SK-N-SH (cell line): ENCODE results near the gene ATXN10. TPM values are rescaled to one million over a fixed set of nuclear protein-coding genes. Genes with fewer than 3 reads are reported as not detected.

ENCODE experiments used
- CTCF ChIA-PET: fragments of 300-600, 350-600 bp; formaldehyde crosslinking; extraction: SDS; loops from one replicate; lab custom pipeline; 2021; lab: Yijun Ruan, JAX
- POLR2A ChIA-PET: fragments of 350-600 bp; sonication (Branson Sonifier 250); formaldehyde crosslinking; extraction: SDS; loops from one replicate; lab custom pipeline; 2020; ENCODE audit warnings: antibody characterized with exemption, inconsistent platforms; lab: Yijun Ruan, JAX
- DNase-seq: peaks from one replicate; pipeline ENCODE4 v3.0.0; 2012
- H2AFZ ChIP-seq: fragments of 200-600 bp; sonication (generic); 2 replicates; pipeline ENCODE4 v1.8.1; 2016; ENCODE audit warnings: antibody characterized with exemption, mild to moderate bottlenecking, low read depth
- H3F3A ChIP-seq: fragments of 200-600 bp; sonication (generic); replicated peaks from 2 replicates; pipeline ENCODE3; 2016; ENCODE audit warnings: antibody characterized with exemption, mild to moderate bottlenecking; ENCODE audit not compliant: insufficient read depth
- H3K27ac ChIP-seq, 2 experiments: fragments of 200-500 bp in 1 of 2; fragments of 200-600 bp in 1 of 2; sonication (Bioruptor generic) in 1 of 2; sonication (generic), shearing (Covaris generic) in 1 of 2; 2 replicates each; pipeline versions ENCODE4 v1.5.1 to v1.6.1; 2014 to 2016; ENCODE audit warnings: low read depth in 2 of 2, inconsistent platforms in 1 of 2, low read length in 1 of 2, mild to moderate bottlenecking in 1 of 2, mixed read lengths in 1 of 2
- H3K27me3 ChIP-seq: fragments of 200-600 bp; sonication (generic), shearing (Covaris generic); 2 replicates; pipeline ENCODE4 v1.6.1; 2016; ENCODE audit warnings: mixed run types; ENCODE audit not compliant: insufficient read depth
- H3K36me3 ChIP-seq, 2 experiments: fragments of 200-500 bp in 1 of 2; fragments of 200-600 bp in 1 of 2; sonication (Bioruptor generic) in 1 of 2; sonication (generic) in 1 of 2; replicated peaks in 1 of 2; 2 replicates each; pipeline versions ENCODE3 to v1.5.1; 2014 to 2016; ENCODE audit warnings: low read length in 1 of 2, mild to moderate bottlenecking in 1 of 2; ENCODE audit not compliant: insufficient read depth in 2 of 2, control insufficient read depth in 1 of 2
- H3K4me1 ChIP-seq, 2 experiments: fragments of 200-500 bp in 1 of 2; fragments of 200-600 bp in 1 of 2; sonication (Bioruptor generic) in 1 of 2; sonication (generic), shearing (Covaris generic) in 1 of 2; 2 replicates each; pipeline versions ENCODE4 v1.5.1 to v1.6.1; 2014 to 2016; ENCODE audit warnings: low read depth in 1 of 2, low read length in 1 of 2, mixed run types in 1 of 2; ENCODE audit not compliant: insufficient read depth in 2 of 2, control insufficient read depth in 1 of 2
- H3K4me2 ChIP-seq: fragments of 200-600 bp; sonication (generic), shearing (Covaris generic); 2 replicates; pipeline ENCODE4 v1.6.1; 2017; ENCODE audit warnings: mixed run types
- H3K4me3 ChIP-seq, 2 experiments: fragments of 200-500 bp in 1 of 2; fragments of 200-600 bp in 1 of 2; sonication (Bioruptor generic) in 1 of 2; sonication (generic), shearing (Covaris generic) in 1 of 2; 2 replicates each; pipeline versions ENCODE4 v1.5.1 to v1.8.1; 2014 to 2016; ENCODE audit warnings: low read depth in 2 of 2, inconsistent platforms in 1 of 2, low read length in 1 of 2, mild to moderate bottlenecking in 1 of 2, mixed read lengths in 1 of 2, moderate library complexity in 1 of 2
- H3K79me2 ChIP-seq: fragments of 200-600 bp; sonication (generic); 2 replicates; pipeline ENCODE4 v1.8.1; 2017; ENCODE audit warnings: mild to moderate bottlenecking; ENCODE audit not compliant: insufficient read depth
- H3K9ac ChIP-seq: fragments of 200-600 bp; sonication (generic); 2 replicates; pipeline ENCODE4 v1.6.1; 2017; ENCODE audit warnings: mixed run types
- H3K9me2 ChIP-seq: fragments of 200-600 bp; sonication (generic); 2 replicates; pipeline ENCODE4 v1.6.1; 2017; ENCODE audit warnings: mixed run types
- H3K9me3 ChIP-seq: fragments of 200-600 bp; sonication (generic); 2 replicates; pipeline ENCODE4 v1.6.1; 2017; ENCODE audit warnings: mixed run types, mild to moderate bottlenecking, moderate library complexity
- H4K20me1 ChIP-seq: fragments of 200-600 bp; sonication (generic); 2 replicates; pipeline ENCODE4 v1.6.1; 2017; ENCODE audit warnings: mild to moderate bottlenecking, mixed run types; ENCODE audit not compliant: insufficient read depth
- CTCF ChIP-seq: fragments of 200-600 bp; sonication (generic); IDR thresholded peaks from 2 replicates; pipeline ENCODE4 v1.6.1; 2017; ENCODE audit warnings: antibody characterized with exemption, mild to moderate bottlenecking, moderate library complexity
- GATA2 ChIP-seq: sonication (generic); formaldehyde crosslinking; IDR thresholded peaks from 2 replicates; pipeline ENCODE4 v1.5.0; 2020; ENCODE audit warnings: mild to moderate bottlenecking, missing genetic modification reagents
- IRF3 ChIP-seq: fragments of 150-350 bp; IDR thresholded peaks from 2 replicates; pipeline ENCODE4 v1.6.1; 2016; ENCODE audit warnings: mild to moderate bottlenecking, low read depth, low read length
- REST ChIP-seq: IDR thresholded peaks from 2 replicates; pipeline ENCODE4 v1.6.1; 2012; ENCODE audit warnings: mild to moderate bottlenecking, low read depth, low read length, moderate library complexity
- RXRA ChIP-seq: IDR thresholded peaks from 2 replicates; pipeline ENCODE4 v1.4.0; 2012; ENCODE audit warnings: low read depth, mild to moderate bottlenecking, borderline replicate concordance
- WGBS: methylation state at CpG from one replicate; pipeline ENCODE4 v1.1.6; 2017; ENCODE audit warnings: low lambda C conversion rate; 5-methylcytosine and 5-hydroxymethylcytosine counted together
- polyA plus RNA-seq, 3 experiments: library from polyadenylated mRNA; depleted of rRNA; stranded (reverse); fragments of >200 nt; gene quantifications; 2 replicates each; pipeline ENCODE4 v1.2.3, GENCODE V29; 2012

Gene ATXN10
- polyA plus RNA-seq, 1 of the 3 experiments (the other 2 are of a cell fraction): 202 TPM

GRCh38 chr22:45871721-45872120 lies 200.1 kb downstream of the ATXN10 start:
- CTCF ChIA-PET: interaction anchor here (1.3 kb wide), 1 partner anchor 8 kb away, joined by 4 read pairs; no protein-coding TSS in a partner anchor

More at GRCh38 chr22:45871721-45872120, 200.1 kb downstream of the ATXN10 start:
- peaks cover 11% of the 10 kb centered on the region for H3K9me3 ChIP-seq
- H4K20me1 ChIP-seq: no peaks in the 10 kb centered on the region
- no peaks in the 10 kb centered on the region for H3K27me3 ChIP-seq
- no peak for TF ChIP-seq IRF3
- no peak for TF ChIP-seq REST
- TF ChIP-seq GATA2 (CRISPR knock-in tag): no peak
- TF ChIP-seq CTCF: no peak
- TF ChIP-seq RXRA: no peak
- H3K4me3 ChIP-seq: no peak overlapping the region
- no peaks in the 10 kb centered on the region for H3K4me1 ChIP-seq
- peaks cover 0 to 5% of the 10 kb centered on the region in 2 experiments for H3K36me3 ChIP-seq
- DNase-seq: no peak
- H3K79me2 ChIP-seq: no peaks in the 10 kb centered on the region
- POLR2A ChIA-PET: no interaction called here
- no peak overlapping the region for H3K27ac ChIP-seq
- H3F3A ChIP-seq: no peaks in the 10 kb centered on the region
- no peaks in the 10 kb centered on the region for H3K9me2 ChIP-seq
- 94% methylated on average over 6 of the region's 6 CpGs for WGBS
- no peak overlapping the region for H2AFZ ChIP-seq
- H3K9ac ChIP-seq: no peak overlapping the region
- H3K4me2 ChIP-seq: no peak overlapping the region
